B cell (primary cell): ENCODE results near the gene PCDHB10.
"Not testable (repeated sequence)": the region's sequence is repeated elsewhere in the genome, so short reads cannot be mapped to it uniquely, and the experiment has no call there.

Source experiments
- CTCF ChIP-seq: fragments of 200-600 bp; IDR thresholded peaks from one replicate; pipeline ENCODE4 v1.8.0; 2022; ENCODE audit warnings: antibody characterized with exemption, mild to moderate bottlenecking
- EZH2 ChIP-seq: IDR thresholded peaks from 2 replicates; pipeline ENCODE4 v1.6.1; 2012; ENCODE audit warnings: borderline replicate concordance, low read depth, mild to moderate bottlenecking, moderate library complexity, low read length; ENCODE audit not compliant: insufficient read depth, poor library complexity, severe bottlenecking

GRCh38 chr5:141188682-141189081, 3.5 kb upstream of the PCDHB10 start:
- not testable (repeated sequence) for TF ChIP-seq CTCF, EZH2
